WI38 (cell line): ENCODE results near the gene ZNF628.
A peak's percentile ranks its signal among the peaks of the same experiment; 100 is the strongest.

ENCODE experiments used
- H3K4me3 ChIP-seq: 2 replicates; pipeline ENCODE4 v1.5.1; 2011; ENCODE audit warnings: low read depth, mild to moderate bottlenecking, control low read depth, low read length
- TF ChIP-seq, protein P1 (sequence below): IDR thresholded peaks from 2 replicates; pipeline ENCODE4 v1.5.1; 2012; ENCODE audit warnings: low read depth, mild to moderate bottlenecking, control low read depth, low read length

The ZNF628 gene

DNA sequence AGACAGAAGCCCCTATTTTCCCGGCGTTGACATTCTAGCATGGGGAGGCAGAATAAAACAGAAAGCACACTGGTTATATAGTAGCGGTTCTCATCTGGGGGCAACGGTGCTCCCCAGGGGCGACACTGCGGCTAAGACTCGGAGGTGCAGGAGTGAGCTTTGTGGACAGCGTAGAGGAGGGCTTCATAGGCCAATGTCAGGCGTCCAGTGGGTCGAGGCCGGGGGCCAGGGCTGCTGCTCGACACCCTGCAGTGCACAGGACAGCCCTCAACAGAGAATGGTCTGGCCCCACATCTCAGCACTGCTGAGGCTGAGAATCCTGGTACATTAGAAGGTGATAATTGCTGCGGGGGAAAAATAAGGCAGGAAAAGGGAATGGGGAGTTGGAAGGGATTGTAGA, 1.5 kb downstream of the ZNF628 start:
- peak overlapping the region; percentile 63 for H3K4me3 ChIP-seq
- TF ChIP-seq, protein P1, sequence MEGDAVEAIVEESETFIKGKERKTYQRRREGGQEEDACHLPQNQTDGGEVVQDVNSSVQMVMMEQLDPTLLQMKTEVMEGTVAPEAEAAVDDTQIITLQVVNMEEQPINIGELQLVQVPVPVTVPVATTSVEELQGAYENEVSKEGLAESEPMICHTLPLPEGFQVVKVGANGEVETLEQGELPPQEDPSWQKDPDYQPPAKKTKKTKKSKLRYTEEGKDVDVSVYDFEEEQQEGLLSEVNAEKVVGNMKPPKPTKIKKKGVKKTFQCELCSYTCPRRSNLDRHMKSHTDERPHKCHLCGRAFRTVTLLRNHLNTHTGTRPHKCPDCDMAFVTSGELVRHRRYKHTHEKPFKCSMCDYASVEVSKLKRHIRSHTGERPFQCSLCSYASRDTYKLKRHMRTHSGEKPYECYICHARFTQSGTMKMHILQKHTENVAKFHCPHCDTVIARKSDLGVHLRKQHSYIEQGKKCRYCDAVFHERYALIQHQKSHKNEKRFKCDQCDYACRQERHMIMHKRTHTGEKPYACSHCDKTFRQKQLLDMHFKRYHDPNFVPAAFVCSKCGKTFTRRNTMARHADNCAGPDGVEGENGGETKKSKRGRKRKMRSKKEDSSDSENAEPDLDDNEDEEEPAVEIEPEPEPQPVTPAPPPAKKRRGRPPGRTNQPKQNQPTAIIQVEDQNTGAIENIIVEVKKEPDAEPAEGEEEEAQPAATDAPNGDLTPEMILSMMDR: no peak

DNA sequence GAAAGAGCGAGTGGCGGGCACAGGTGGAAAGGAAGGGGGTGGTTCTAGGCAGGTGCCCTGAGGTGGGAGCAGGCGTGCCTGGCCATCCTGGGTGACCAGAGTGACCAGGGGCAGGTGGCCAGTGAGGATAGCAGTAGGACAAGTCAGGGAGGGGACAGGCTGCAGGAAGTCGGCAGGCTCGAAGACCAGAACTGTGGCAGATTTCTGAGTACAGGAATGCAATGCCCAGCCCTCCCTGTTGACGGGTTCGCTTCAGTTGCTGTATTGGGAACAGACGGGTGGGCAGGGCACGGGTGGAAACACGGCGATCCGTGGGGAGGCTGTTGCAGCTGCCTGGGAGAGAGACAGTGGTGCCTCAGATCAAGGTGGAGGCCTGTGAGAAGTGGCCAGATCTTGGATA, 1.9 kb downstream of the ZNF628 start:
- H3K4me3 ChIP-seq: no peak overlapping the region
- TF ChIP-seq, protein P1: no peak

DNA sequence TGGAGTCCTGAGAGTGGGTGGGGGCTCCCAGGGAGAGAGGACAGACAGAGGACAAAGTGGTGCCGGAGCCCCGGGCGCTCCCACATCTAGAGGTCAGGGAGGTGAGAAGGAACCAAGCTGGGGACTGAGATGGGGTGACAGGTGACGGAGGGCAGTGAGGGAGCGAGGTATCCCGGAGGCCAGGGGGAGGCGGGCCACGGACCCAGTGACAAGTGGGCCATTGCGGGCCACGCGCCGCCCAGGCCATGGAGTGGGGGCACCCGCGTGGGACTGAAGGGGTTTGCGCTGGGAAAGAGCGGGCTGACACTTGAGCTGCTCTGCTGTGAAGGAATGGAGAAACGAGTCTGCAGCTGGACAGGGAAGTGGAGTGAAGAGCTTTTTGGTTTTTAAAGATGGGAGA, 2.6 kb downstream of the ZNF628 start:
- TF ChIP-seq, protein P1: no peak

DNA sequence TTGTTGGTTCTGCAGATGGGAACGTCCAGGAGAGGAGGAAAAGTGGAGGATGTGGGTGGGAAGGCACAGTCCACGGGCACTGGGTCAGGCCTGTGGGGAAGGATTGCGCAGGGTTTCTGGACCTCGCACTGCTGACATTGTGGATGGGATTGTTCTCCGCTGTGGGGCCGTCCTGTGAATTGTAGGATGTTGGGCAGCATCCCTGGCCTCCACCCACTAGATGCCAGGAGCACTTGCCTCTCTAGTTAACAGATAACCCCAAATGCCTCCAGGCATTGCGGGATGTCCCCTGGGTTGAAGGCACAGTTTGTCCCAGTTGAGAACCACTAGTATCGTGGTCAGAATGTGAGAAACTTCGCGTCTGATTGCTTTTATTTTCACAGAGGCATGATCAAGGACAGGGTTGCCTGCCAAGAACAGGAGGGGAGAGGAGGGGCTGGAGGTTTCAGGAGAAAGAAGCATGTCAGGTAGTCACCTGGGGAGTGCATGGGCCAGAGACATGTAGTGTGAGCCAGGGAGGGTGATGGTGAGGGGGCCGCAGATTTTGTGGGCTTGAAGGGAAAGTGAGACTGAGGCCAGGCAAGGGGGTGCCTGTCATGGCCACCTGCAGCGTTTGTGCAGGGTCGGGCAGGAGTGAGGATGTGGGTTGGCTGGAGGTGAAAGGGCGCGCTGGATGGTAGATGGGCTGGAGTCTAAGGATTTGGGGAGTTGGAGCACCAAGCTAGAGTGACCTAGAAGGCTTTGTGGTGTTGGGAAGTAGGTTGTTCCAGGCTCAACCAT, 3.2 kb downstream of the ZNF628 start:
- TF ChIP-seq, protein P1: no peak
- H3K4me3 ChIP-seq: no peak overlapping the region

More for the DNA sequence above, 2.6 kb downstream of the ZNF628 start:
- H3K4me3 ChIP-seq: no peak overlapping the region

DNA sequence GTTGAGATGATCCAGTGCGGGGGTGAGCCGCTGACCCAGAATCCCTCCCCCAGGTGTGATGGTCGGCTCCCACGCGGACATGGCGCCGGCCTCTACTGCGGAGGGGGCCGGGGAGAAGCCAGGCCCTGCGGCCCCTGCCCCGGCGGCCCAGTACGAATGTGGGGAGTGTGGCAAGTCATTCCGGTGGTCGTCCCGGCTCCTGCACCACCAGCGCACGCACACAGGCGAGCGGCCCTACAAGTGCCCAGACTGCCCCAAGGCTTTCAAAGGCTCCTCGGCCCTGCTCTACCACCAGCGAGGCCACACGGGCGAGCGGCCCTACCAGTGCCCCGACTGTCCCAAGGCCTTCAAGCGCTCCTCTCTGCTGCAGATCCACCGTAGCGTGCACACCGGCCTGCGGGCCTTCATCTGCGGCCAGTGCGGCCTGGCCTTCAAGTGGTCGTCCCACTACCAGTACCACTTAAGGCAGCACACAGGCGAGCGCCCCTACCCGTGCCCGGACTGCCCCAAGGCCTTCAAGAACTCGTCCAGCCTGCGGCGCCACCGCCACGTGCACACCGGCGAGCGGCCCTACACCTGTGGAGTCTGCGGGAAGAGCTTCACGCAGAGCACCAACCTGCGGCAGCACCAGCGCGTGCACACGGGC, 4.9 kb downstream of the ZNF628 start:
- TF ChIP-seq, protein P1: no peak
- H3K4me3 ChIP-seq: no peak overlapping the region

DNA sequence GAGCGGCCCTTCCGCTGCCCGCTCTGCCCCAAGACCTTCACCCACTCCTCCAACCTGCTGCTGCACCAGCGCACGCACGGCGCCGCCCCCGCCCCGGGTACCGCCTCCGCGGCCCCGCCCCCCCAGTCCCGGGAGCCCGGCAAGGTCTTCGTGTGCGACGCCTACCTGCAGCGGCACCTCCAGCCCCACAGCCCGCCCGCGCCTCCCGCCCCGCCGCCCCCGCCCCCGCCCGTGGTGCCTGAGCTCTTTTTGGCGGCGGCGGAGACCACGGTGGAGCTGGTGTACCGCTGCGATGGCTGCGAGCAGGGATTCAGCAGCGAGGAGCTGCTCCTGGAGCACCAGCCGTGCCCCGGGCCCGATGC, 5.4 kb downstream of the ZNF628 start:
- TF ChIP-seq, protein P1: no peak
- no peak overlapping the region for H3K4me3 ChIP-seq
